Chondrocyte (in vitro differentiated cells): ENCODE measurements around the gene SRSF4. TPM values are rescaled to one million over a fixed set of nuclear protein-coding genes. Genes with fewer than 3 reads are reported as not detected.
"Not testable (repeated sequence)": the region's sequence is repeated elsewhere in the genome, so short reads cannot be mapped to it uniquely, and the experiment has no call there.

Source experiments
- DNase-seq: peaks from one replicate; pipeline ENCODE4 v3.0.0; 2021; ENCODE audit warnings: mixed read lengths, low spot score
- H3K27ac Mint-ChIP-seq: one replicate; pipeline ENCODE4 v1.8.0; 2021; ENCODE audit warnings: mild to moderate bottlenecking, moderate library complexity, mixed read lengths; ENCODE audit not compliant: unreplicated experiment
- H3K27me3 Mint-ChIP-seq: 2 replicates; pipeline ENCODE4 v1.8.0; 2021; ENCODE audit warnings: low read depth, mixed read lengths
- H3K36me3 Mint-ChIP-seq: 2 replicates; pipeline ENCODE4 v1.8.0; 2021; ENCODE audit warnings: low read depth, mixed read lengths
- H3K4me1 Mint-ChIP-seq: 2 replicates; pipeline ENCODE4 v1.8.0; 2021; ENCODE audit warnings: low read depth, mild to moderate bottlenecking, mixed read lengths
- H3K4me3 Mint-ChIP-seq: one replicate; pipeline ENCODE4 v1.8.0; 2021; ENCODE audit warnings: mild to moderate bottlenecking, moderate library complexity, mixed read lengths; ENCODE audit not compliant: unreplicated experiment
- H3K9me3 Mint-ChIP-seq: 2 replicates; pipeline ENCODE4 v1.8.0; 2021; ENCODE audit warnings: low read depth, mixed read lengths
- total RNA-seq: library from RNA; stranded (reverse); gene quantifications from 3 replicates; pipeline ENCODE4 v1.2.1, GENCODE V29; 2021
- TF ChIP-seq, protein P1 (sequence below): fragments of 200-600 bp; sonication (generic); IDR thresholded peaks from 2 replicates; pipeline ENCODE4 v1.5.0; 2021; ENCODE audit warnings: antibody characterized with exemption, mild to moderate bottlenecking, moderate library complexity

SRSF4 gene
- total RNA-seq, 1 donor from 2014 or later: 49.1 TPM

DNA sequence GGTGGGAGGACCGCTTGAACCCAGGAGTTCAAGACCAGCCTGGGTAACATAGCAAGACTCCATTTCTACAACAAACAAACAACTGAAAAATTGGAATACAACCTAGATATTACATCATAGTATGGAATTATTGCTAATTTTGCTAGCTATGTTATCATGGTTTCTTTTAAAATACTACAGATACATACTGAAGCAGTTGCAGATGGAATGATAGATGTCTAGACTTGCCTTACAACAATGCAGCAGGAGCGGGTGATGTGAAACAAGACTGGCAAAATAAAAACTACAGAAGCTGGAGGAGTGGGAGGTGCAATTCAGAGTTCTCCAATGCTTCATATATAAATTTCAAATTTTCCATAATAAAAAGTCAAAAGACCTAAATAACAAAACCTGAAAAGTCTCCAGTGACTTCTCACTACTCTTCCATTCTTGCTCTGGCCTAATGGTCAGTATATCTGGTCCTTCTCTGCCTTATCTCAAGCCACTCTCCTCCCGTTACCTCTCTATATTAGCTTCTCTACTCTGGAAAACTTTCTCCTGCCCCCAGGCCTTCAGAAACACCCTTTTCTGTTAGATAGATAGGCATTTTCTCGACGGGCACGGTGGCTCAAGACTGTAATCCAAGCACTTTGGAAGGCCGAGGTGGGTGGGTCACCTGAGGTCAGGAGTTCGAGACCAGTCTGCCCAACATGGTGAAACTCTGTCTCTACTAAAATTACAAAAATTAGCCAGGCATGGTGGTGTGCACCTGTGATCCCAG is 29.5 kb downstream of the SRSF4 start:
- Mint-ChIP-seq H3K9me3 (no peaks in the 10 kb centered on the region), H3K27ac (no peak overlapping the region), H3K4me3 (no peak overlapping the region), H3K27me3 (no peaks in the 10 kb centered on the region), H3K36me3 (peaks cover 54% of the 10 kb centered on the region), H3K4me1 (peaks cover 13% of the 10 kb centered on the region)
- DNase-seq: no peak
- TF ChIP-seq, protein P1, sequence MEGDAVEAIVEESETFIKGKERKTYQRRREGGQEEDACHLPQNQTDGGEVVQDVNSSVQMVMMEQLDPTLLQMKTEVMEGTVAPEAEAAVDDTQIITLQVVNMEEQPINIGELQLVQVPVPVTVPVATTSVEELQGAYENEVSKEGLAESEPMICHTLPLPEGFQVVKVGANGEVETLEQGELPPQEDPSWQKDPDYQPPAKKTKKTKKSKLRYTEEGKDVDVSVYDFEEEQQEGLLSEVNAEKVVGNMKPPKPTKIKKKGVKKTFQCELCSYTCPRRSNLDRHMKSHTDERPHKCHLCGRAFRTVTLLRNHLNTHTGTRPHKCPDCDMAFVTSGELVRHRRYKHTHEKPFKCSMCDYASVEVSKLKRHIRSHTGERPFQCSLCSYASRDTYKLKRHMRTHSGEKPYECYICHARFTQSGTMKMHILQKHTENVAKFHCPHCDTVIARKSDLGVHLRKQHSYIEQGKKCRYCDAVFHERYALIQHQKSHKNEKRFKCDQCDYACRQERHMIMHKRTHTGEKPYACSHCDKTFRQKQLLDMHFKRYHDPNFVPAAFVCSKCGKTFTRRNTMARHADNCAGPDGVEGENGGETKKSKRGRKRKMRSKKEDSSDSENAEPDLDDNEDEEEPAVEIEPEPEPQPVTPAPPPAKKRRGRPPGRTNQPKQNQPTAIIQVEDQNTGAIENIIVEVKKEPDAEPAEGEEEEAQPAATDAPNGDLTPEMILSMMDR: no peak

DNA sequence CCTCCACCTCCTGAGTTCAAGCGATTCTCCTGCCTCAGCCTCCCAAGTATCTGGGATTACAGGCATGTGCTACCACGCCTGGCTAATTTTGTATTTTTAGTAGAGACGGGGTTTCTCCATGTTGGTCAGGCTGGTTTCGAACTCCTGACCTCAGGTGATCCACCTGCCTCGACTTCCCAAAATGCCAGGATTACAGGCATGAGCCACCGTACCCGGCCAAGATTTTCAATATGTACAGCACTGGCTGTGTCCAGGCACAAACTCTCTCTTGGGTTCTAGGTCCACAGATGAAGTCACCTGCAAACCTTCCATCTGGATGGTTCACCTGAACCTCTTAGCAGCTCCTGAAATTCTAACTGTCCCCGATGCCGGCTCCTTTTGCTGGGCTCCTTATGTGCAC is 31.4 kb downstream of the SRSF4 start:
- peak; percentile 24 for DNase-seq
- peaks cover 67% of the 10 kb centered on the region for H3K36me3 Mint-ChIP-seq
- H3K27ac Mint-ChIP-seq, H3K27me3 Mint-ChIP-seq, H3K4me1 Mint-ChIP-seq, H3K4me3 Mint-ChIP-seq, H3K9me3 Mint-ChIP-seq: not testable (repeated sequence)

DNA sequence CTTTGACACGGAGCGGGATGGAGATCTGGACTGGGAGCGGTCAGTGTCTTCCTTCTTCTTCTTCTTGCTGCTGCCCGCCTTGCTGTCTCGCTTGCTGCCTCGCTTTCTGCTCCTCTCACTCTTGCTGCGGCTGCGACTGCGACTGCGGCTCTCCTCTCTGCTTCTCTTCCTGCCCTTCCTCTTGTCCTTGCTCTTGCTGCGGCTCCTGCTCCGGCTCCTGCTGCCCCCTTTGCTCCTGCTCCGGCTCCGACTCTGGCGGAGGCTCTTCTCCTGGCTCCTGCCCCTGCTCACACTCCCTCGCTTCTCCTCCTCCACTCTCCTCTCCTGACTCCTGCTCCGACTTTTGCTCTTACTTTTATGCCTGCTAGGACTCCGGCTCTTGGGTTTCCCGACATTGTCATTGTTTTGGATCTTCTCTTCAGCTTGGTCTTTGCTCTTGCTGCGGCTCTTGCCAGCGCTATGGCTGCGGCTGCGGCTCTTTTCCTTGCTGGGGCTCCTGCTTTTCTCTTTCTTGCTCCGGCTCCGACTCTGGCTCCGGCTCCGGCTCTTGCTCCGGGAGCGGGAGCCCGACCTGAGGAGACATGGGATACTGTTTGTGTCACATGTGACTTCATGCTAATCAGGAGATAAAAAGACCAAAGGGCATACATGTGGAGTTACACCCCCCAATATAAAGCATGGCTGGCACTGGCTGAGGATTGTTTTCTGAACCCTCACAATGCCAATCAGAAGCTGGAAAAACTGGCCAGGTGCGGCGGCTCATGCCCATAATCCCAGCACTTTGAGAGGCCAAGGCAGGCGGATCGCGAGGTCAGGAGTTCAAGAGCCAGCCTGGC is 32.8 kb downstream of the SRSF4 start:
- Mint-ChIP-seq H3K27ac (no peak overlapping the region), H3K4me3 (no peak overlapping the region)

DNA sequence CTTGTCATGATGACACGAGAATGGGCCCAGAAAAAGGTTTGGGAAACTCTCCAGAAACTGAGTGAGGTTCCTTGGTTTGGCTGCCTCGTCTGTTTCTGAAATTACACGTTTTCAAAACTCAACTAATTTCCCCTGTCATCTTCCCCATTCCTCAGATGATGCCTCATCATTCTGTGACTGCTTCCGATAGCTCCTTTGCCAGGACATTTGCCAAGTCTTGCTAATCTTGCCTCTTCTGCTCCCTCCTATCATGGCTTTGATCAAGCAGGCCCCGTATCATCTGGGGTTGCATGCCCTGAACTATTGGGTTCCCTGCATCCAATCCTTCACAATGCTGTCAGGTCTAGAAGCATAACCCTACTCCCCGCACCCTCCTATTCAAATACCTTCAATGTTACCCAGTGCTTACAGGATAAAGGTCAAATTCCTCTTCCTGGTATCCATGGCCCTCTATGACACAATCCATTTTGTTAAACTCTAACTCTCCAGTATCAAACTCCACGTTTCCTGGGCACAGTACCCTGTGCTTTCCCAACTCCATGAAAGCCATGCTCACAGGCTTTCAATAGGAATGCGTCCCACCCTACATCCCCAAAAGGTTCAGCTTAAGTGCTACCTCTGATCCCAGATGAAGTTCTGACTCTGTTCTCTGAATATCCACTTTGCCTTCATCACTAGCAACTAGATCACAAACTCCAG is 35.8 kb downstream of the SRSF4 start:
- Mint-ChIP-seq H3K27me3 (no peaks in the 10 kb centered on the region), H3K27ac (peak overlapping the region; percentile 15), H3K4me1 (peaks cover 8% of the 10 kb centered on the region), H3K9me3 (no peaks in the 10 kb centered on the region), H3K4me3 (no peak overlapping the region), H3K36me3 (peaks cover 54% of the 10 kb centered on the region)
- DNase-seq: no peak
- TF ChIP-seq, protein P1: no peak

More for the DNA sequence above, 32.8 kb downstream of the SRSF4 start:
- TF ChIP-seq, protein P1: no peak
- DNase-seq: peak; percentile 74
- peaks cover 8% of the 10 kb centered on the region for H3K4me1 Mint-ChIP-seq
- peaks cover 62% of the 10 kb centered on the region for H3K36me3 Mint-ChIP-seq
- H3K27me3 Mint-ChIP-seq: no peaks in the 10 kb centered on the region
- no peaks in the 10 kb centered on the region for H3K9me3 Mint-ChIP-seq

DNA sequence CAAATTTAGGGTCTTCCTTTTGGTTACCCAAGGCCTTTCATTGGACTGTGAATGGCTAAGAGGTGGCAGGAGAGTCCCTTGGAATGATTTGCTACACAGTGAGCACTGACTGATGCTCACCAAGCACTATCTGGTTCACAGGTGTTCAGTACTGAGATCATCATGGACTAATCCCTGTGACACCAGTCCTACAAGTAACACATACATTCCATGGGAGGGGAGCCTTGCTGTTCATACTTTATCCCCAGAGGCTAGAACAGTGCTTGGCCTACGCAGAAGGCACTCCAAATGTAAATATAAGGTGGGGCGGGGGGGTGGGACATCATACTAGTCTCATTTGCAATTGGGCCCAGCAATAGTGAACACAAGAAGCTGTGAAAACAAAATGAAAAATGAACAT is 37.5 kb downstream of the SRSF4 start:
- TF ChIP-seq, protein P1: no peak
- Mint-ChIP-seq H3K4me3 (no peak overlapping the region), H3K36me3 (peaks cover 38% of the 10 kb centered on the region), H3K4me1 (peaks cover 8% of the 10 kb centered on the region), H3K9me3 (no peaks in the 10 kb centered on the region), H3K27ac (no peak overlapping the region), H3K27me3 (no peaks in the 10 kb centered on the region)
- DNase-seq: no peak
